Natural killer cell (primary cell): ENCODE results near the gene FXN. TPM values are rescaled to one million over a fixed set of nuclear protein-coding genes. Genes with fewer than 3 reads are reported as not detected.

Source experiments
- ATAC-seq, 3 donors: fragments of 150-1000 bp in 2 of 3; fragments of 200-7000 bp in 1 of 3; cut with Tn5 transposase; 1 replicate in 1 of 3; 2 replicates in 2 of 3; pipeline ENCODE4 v1.10.0; 2021; ENCODE audit warnings: mild to moderate bottlenecking in 2 of 3, moderate library complexity in 2 of 3
- DNase-seq, 2 donors: peaks; one replicate each; pipeline versions ENCODE4 v3.0.0 to v3.0.0-alpha.2; 2013 to 2021; ENCODE audit warnings: mixed read lengths in 1 of 2
- H3K27ac ChIP-seq: one replicate; pipeline ENCODE4 v1.5.1; 2013; ENCODE audit warnings: mild to moderate bottlenecking, low read length
- H3K27me3 ChIP-seq: one replicate; pipeline ENCODE4 v1.6.1; 2013; ENCODE audit warnings: low read length; ENCODE audit not compliant: control insufficient read depth, insufficient read depth
- H3K36me3 ChIP-seq: one replicate; pipeline ENCODE4 v1.6.1; 2013; ENCODE audit warnings: low read length; ENCODE audit not compliant: control insufficient read depth, insufficient read depth
- H3K4me1 ChIP-seq: one replicate; pipeline ENCODE4 v1.6.1; 2013; ENCODE audit warnings: low read length; ENCODE audit not compliant: control insufficient read depth, insufficient read depth
- H3K4me3 ChIP-seq: one replicate; pipeline ENCODE4 v1.5.1; 2013; ENCODE audit warnings: low read length
- H3K9me3 ChIP-seq: one replicate; pipeline ENCODE4 v1.6.1; 2013; ENCODE audit warnings: low read length; ENCODE audit not compliant: control insufficient read depth, insufficient read depth
- H3K27ac Mint-ChIP-seq, 2 donors: one replicate each; pipeline ENCODE4 v1.8.0; 2022; ENCODE audit warnings: mild to moderate bottlenecking in 2 of 2, mixed read lengths in 2 of 2, moderate library complexity in 1 of 2
- H3K27me3 Mint-ChIP-seq, 2 donors: one replicate each; pipeline ENCODE4 v1.8.0; 2022; ENCODE audit warnings: low read depth in 2 of 2, mixed read lengths in 2 of 2
- H3K36me3 Mint-ChIP-seq: one replicate; pipeline ENCODE4 v1.8.0; 2022; ENCODE audit warnings: mixed read lengths
- H3K4me1 Mint-ChIP-seq, 2 donors: one replicate each; pipeline ENCODE4 v1.8.0; 2022; ENCODE audit warnings: mixed read lengths in 2 of 2
- H3K4me3 Mint-ChIP-seq: one replicate; pipeline ENCODE4 v1.8.0; 2022; ENCODE audit warnings: mild to moderate bottlenecking, moderate library complexity, mixed read lengths
- H3K9me3 Mint-ChIP-seq, 2 donors: one replicate each; pipeline ENCODE4 v1.8.0; 2022; ENCODE audit warnings: mixed read lengths in 2 of 2
- CTCF ChIP-seq: fragments of 200-600 bp; IDR thresholded peaks from one replicate; pipeline ENCODE4 v1.8.0; 2022; ENCODE audit warnings: antibody characterized with exemption
- WGBS: methylation state at CpG from one replicate; pipeline ENCODE4 v1.1.7; 2013; ENCODE audit warnings: missing lambda C conversion rate; ENCODE audit not compliant: insufficient coverage; 5-methylcytosine and 5-hydroxymethylcytosine counted together
- intact Hi-C: fragments of 100-400 bp; cut with micrococcal nuclease; formaldehyde crosslinking; loops from one replicate; pipeline ENCODE4 v1.14.2; 2022
- total RNA-seq, 4 donors: library from RNA; stranded (reverse); fragments of 120-200 nt in 1 of 4; gene quantifications; one replicate each; pipeline versions ENCODE4 v1.2.3 to v1.2.4, GENCODE V29; 2013 to 2022

The FXN gene
- total RNA-seq, 3 donors from 2014 or later (not counting 1 experiment from before 2014, with no cell fraction given) = 11.5 to 19.4 (median 18.9) TPM

GRCh38 chr9:69070201-69070600, 34.6 kb downstream of the FXN start:
- Histone ChIP-seq H3K27ac (no peak overlapping the region), H3K9me3 (no peaks in the 10 kb centered on the region), H3K27me3 (no peaks in the 10 kb centered on the region), H3K36me3 (peaks cover 36% of the 10 kb centered on the region), H3K4me1 (no peaks in the 10 kb centered on the region), H3K4me3 (no peak overlapping the region)
- TF ChIP-seq CTCF = no peak
- Mint-ChIP-seq H3K4me3 (no peak overlapping the region), H3K27ac (no peak overlapping the region), H3K27me3 (no peaks in the 10 kb centered on the region), H3K4me1 (no peaks in the 10 kb centered on the region), H3K9me3 (no peaks in the 10 kb centered on the region), H3K36me3 (peaks cover 13% of the 10 kb centered on the region)
- WGBS = 94% methylated on average over 7 of the region's 7 CpGs
- intact Hi-C loops = no loop called here
- DNase-seq (no peak), ATAC-seq (no peak)

DNA sequence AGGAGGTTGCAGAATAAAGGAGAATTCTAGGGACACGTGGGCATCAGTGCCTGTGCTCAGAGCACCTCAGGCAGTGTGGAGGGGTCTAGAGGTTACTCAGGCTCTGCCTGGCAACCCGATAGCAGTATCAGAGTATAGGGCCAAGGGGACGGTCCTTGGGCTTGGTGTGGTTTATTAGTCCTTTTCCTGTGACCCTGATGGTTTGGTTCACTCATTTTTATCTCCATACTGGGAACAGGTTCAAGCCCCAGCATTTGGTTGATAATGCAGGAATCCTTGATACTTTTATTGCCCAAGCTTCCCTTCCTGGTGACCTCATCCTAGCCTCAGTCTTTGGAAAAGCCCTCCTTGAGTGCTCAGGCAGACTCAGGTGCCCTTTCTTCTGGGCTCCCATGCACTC, 35.5 kb downstream of the FXN start:
- no peaks in the 10 kb centered on the region for H3K27me3 Mint-ChIP-seq
- no peak overlapping the region for H3K27ac Mint-ChIP-seq
- no peaks in the 10 kb centered on the region for H3K4me1 Mint-ChIP-seq
- H3K36me3 Mint-ChIP-seq = peaks cover 13% of the 10 kb centered on the region
- Histone ChIP-seq H3K27me3 (no peaks in the 10 kb centered on the region), H3K4me1 (no peaks in the 10 kb centered on the region), H3K27ac (no peak overlapping the region), H3K4me3 (no peak overlapping the region), H3K9me3 (no peaks in the 10 kb centered on the region), H3K36me3 (peaks cover 36% of the 10 kb centered on the region)
- ATAC-seq = no peak
- H3K9me3 Mint-ChIP-seq = no peaks in the 10 kb centered on the region
- TF ChIP-seq CTCF = no peak
- H3K4me3 Mint-ChIP-seq = no peak overlapping the region
- 91% methylated on average over 3 of the region's 3 CpGs for WGBS
- intact Hi-C loops = no loop called here
- no peak for DNase-seq

GRCh38 chr9:69073103-69073502, 37.6 kb downstream of the FXN start:
- no peaks in the 10 kb centered on the region for H3K27me3 ChIP-seq
- H3K4me1 ChIP-seq = no peaks in the 10 kb centered on the region
- H3K27ac ChIP-seq = no peak overlapping the region
- no peak for TF ChIP-seq CTCF
- 92% methylated on average over 3 of the region's 4 CpGs for WGBS
- Mint-ChIP-seq H3K27ac (no peak overlapping the region), H3K9me3 (no peaks in the 10 kb centered on the region), H3K27me3 (no peaks in the 10 kb centered on the region), H3K36me3 (peaks cover 13% of the 10 kb centered on the region), H3K4me1 (no peaks in the 10 kb centered on the region), H3K4me3 (no peak overlapping the region)
- peaks cover 22% of the 10 kb centered on the region for H3K36me3 ChIP-seq
- H3K9me3 ChIP-seq = no peaks in the 10 kb centered on the region
- ATAC-seq (no peak), DNase-seq (no peak)
- H3K4me3 ChIP-seq = no peak overlapping the region
- intact Hi-C loops = no loop called here

GRCh38 chr9:69074801-69075200, 39.2 kb downstream of the FXN start:
- ATAC-seq (no peak), DNase-seq (no peak)
- H3K27ac ChIP-seq = no peak overlapping the region
- H3K9me3 ChIP-seq = no peaks in the 10 kb centered on the region
- no peaks in the 10 kb centered on the region for H3K27me3 ChIP-seq
- H3K4me1 ChIP-seq = no peaks in the 10 kb centered on the region
- no peaks in the 10 kb centered on the region for H3K27me3 Mint-ChIP-seq
- H3K36me3 ChIP-seq = peaks cover 8% of the 10 kb centered on the region
- no peak overlapping the region for H3K4me3 Mint-ChIP-seq
- H3K9me3 Mint-ChIP-seq = no peaks in the 10 kb centered on the region
- peaks cover 13% of the 10 kb centered on the region for H3K36me3 Mint-ChIP-seq
- H3K4me1 Mint-ChIP-seq = no peaks in the 10 kb centered on the region
- no peak for TF ChIP-seq CTCF
- no peak overlapping the region for H3K27ac Mint-ChIP-seq
- H3K4me3 ChIP-seq = no peak overlapping the region
- intact Hi-C loops = no loop called here
- 77% methylated on average over 2 of the region's 2 CpGs for WGBS
